A549 treated with Mapracorat at 1 μM for 4 hours (cell line): ENCODE results near the gene ORC4. TPM values are rescaled to one million over a fixed set of nuclear protein-coding genes. Genes with fewer than 3 reads are reported as not detected.

Source experiments
- total RNA-seq: library from RNA; stranded (reverse); fragments of 200-300 nt; extraction: Qiagen RNA extraction; gene quantifications from 5 replicates; pipeline ENCODE4 v1.2.3, GENCODE V29; 2022

ORC4 gene
- 29.8 to 34.0 TPM (median 32.4 TPM) in 5 replicates for total RNA-seq

DNA sequence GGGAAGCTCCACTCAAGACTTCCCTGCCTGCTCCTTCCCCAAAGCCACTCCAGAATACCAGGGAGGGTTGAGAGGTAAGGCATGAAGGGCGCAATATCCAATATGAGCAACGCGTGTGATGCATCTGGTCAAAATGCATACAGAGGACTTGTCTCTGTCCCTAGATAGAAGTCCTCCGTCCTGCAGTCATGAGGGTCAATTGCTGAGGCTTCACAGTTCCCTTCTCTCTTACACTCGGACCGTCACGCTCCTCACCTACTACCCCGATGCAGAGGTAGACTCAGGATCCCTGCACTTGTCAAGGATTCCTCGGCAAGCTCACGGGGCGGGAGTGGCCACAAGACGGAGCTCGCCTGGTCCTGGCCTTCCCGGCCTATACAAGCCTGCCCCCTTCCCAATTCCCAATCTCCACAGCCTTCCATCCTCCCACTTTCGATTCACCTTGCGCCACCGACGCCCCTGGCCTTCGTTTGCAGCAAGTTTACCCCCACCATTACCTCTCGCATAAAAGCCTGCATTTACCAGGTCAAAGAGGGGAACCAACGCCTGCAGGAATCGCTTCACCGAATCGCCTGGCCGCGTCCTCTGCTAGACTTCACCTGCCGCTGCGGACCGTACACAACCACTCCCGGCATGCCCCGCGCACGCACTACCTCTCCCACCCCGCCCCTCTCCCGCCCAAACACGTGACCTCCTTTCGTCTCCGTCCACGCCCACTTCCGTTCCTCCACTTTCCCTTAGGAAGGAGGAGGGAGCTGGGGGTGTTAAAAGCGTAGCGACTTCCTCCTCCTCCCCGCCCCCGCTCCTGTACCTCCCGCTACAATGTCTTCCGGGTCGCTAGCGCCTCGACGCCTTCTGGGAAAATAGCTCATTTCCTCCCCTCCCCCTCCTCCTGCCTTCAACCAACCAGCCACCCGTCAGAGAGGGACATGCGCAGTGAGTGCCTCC lies at the start of gene ORC4:
Gene ORC4, minus strand, starts transcription at position 627 of the 948 bp plus-strand sequence. CDS start 44,779 bp downstream, outside the sequence.

DNA sequence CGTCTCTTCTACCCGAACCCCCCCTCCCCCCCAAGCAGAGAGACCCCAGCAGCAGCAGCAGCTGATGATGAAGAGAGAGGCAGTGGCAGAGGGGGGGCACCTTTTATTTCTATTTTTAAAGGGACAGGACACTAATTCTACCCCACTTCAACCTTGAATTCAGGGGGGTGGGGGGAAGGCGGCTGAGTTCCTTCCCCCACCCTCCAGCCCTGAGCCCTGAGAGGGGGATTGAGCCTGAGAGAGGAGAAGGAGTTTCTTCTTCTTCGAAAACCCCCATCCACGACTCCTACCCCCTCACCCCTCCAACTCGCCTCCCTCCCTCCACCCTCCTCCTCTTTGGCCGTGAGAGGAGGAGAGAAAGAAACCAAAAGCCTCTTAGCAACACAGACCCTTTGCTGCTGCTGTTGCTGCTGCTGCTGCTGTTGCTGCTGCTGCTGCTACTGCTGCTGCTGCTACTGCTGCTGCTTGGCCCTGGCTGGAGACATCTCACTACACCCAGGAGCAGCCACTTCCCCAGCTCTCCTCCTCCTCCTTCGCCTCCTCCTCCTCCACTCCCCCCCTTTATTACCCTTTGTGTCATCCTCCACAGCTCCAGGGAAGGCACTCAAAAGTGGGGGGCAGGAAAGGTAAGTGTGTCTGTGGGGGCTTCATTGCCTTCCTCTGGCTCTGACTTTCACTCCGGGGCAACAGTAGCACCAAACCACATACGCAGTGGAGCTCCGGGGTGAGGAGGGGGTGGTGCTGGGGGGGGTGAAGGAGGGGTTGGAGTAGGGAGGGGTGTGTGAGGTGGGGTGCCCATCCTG lies 723 bp upstream of the ORC4 start, which contains the start of gene MBD5:
Gene MBD5, plus strand, starts transcription at position 33 of the 803 bp plus-strand sequence.

Other genes starting within 250 kb of the ORC4 start
- 2.8 to 4.6 TPM (median 3.7 TPM) in 5 replicates for gene ACVR2A, start 175.7 kb downstream of the ORC4 start, total RNA-seq
- 4.5 to 7.3 TPM (median 5.2 TPM) in 5 replicates for gene MBD5, start 354 bp upstream of the ORC4 start, total RNA-seq